ENCODE data around the gene MCUR1.

DNA sequence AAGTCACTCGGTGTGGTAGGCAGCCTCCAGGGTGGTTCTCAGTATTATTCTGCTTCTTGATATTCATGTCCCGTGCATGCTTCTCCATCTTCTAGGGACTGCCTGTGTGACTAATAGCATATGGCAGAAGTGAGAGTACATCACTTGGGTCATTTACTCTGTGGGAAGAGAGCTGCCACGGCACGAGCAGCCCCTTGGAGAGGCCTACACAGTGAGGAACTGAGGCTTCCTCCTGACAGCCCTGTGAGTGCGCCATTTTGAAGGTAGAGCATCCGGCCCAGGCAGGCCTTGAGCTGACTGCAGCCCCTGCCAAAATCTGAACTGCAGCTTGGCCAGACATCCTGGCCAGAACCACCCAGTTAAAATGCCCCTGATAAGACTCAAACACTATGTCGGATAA lies 17.3 kb upstream of the MCUR1 start:
- TF ChIP-seq, protein P1, sequence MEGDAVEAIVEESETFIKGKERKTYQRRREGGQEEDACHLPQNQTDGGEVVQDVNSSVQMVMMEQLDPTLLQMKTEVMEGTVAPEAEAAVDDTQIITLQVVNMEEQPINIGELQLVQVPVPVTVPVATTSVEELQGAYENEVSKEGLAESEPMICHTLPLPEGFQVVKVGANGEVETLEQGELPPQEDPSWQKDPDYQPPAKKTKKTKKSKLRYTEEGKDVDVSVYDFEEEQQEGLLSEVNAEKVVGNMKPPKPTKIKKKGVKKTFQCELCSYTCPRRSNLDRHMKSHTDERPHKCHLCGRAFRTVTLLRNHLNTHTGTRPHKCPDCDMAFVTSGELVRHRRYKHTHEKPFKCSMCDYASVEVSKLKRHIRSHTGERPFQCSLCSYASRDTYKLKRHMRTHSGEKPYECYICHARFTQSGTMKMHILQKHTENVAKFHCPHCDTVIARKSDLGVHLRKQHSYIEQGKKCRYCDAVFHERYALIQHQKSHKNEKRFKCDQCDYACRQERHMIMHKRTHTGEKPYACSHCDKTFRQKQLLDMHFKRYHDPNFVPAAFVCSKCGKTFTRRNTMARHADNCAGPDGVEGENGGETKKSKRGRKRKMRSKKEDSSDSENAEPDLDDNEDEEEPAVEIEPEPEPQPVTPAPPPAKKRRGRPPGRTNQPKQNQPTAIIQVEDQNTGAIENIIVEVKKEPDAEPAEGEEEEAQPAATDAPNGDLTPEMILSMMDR (IDR thresholded peaks at IDR 0.05; ENCODE audit: insufficient read depth, low read length): no peak
- TF ChIP-seq POLR2AphosphoS5 (IDR thresholded peaks at IDR 0.05; ENCODE audit: low read depth): no peak

Data from HL-60 (cell line).